ENCODE measurements around the gene FBXL4.

Gene FBXL4

DNA sequence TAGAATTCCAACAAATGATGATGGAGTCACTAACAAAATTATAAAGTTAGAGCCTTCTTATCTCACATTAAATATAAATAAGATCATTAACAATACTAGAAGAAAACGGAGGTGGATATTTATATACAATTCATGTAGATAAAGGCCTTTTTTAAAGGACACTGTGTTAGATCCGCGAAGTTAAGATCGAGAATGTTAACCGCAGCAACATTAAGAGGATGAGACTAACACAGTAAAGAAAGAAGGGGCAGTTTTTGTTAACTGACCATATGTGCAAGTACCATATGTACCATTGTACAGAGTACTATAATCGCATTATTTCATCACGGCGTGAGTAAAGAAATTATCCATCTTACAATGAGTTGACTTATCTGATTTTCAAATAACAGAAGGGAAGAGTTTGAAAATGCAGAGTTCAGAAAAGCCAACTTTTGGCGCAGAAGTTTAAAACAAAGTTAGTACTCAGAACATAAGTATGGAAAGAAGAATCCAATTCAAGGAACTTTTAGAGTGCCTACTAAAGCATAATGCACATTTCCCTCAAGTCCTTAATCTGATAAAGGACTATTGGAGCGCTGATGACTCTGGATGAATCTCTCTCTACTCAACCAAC, 1.4 kb downstream of the FBXL4 start:
- Histone ChIP-seq H3K4me1 (ENCODE audit: control insufficient read depth, insufficient read depth, low read length) (peaks cover 18% of the 10 kb centered on the region; the same call in 1 of the 2 replicates), H3K9me3 (ENCODE audit: control insufficient read depth, insufficient read depth, low read length) (no peaks in the 10 kb centered on the region), H3K9ac (ENCODE audit: low read depth, low read length) (no peak overlapping the region), H3K27me3 (ENCODE audit: control insufficient read depth, insufficient read depth, low read length) (no peaks in the 10 kb centered on the region), H3K36me3 (ENCODE audit: control insufficient read depth, insufficient read depth, low read length) (no peaks in the 10 kb centered on the region), H3K4me3 (ENCODE audit: low read depth, low read length) (peak overlapping the region; percentile 65), H3K27ac (ENCODE audit: low read depth, low read length) (no peak overlapping the region)

DNA sequence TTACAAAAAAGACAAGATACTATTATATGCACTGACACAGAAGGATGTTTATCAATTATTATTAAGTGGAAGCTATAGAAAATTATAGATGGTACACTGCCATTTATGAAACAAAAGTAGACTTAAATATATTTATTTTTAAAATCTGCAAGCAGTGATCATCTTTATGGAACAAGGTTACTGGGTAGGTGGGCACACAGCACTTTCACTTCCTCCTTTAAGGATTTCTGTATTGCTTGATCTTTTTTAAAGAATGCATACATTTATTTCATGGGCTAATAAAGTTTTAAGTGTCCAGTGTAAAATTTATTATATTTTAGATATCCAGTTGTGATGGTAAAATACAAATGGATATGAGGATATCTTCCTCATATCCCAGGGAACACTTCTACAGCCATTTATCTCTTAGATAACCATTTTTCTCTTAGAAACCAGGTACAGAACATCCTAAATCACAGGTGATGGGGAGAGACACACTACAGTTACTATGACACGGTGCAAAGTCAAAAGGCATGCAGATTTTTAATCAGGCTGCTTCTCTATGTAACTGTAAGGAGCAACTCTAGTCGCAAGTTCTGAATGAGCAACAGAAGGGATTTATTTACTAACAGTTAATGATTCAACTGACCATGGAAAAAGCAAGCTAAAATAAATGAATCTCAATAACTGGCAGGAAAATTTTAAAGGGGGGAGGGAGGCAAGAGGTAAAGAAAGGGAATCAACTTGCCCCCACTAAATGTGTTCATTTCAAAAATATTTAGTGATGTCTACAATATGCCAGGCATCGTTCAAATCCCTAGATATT, 2.2 kb downstream of the FBXL4 start:
- H3K27ac ChIP-seq (ENCODE audit: low read depth, low read length): no peak overlapping the region
- H3K4me3 ChIP-seq (ENCODE audit: low read depth, low read length): no peak overlapping the region
- peaks cover 18% of the 10 kb centered on the region; the same call in 1 of the 2 replicates for H3K4me1 ChIP-seq (ENCODE audit: control insufficient read depth, insufficient read depth, low read length)
- no peak overlapping the region for H3K9ac ChIP-seq (ENCODE audit: low read depth, low read length)
- H3K9me3 ChIP-seq (ENCODE audit: control insufficient read depth, insufficient read depth, low read length): peaks cover 3% of the 10 kb centered on the region; the same call in 1 of the 2 replicates
- H3K36me3 ChIP-seq (ENCODE audit: control insufficient read depth, insufficient read depth, low read length): no peaks in the 10 kb centered on the region
- H3K27me3 ChIP-seq (ENCODE audit: control insufficient read depth, insufficient read depth, low read length): no peaks in the 10 kb centered on the region

DNA sequence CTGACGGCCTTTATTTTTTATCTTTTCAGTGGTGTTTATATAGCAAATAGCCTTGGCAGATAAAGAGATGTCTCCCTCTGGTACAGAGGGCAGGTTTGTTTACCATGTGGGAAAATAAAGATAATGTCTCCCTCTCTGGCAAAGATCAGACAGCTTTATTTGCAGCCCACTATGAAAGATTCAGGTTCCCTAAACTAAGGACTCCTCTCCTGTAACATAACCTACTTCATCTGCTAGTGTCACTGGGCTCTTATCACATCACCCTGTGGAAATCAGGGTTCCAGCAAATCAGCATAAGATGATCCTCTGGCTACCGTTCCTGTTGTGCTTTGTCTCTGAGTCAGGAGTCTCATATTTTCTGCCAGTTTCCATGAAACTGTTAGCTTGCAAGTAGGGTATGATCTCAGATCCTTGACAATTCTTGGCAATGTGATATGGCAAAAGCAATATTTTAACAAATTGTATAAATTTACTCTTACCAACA, 3.1 kb downstream of the FBXL4 start:
- Histone ChIP-seq H3K9ac (ENCODE audit: low read depth, low read length) (no peak overlapping the region), H3K4me3 (ENCODE audit: low read depth, low read length) (no peak overlapping the region), H3K27me3 (ENCODE audit: control insufficient read depth, insufficient read depth, low read length) (no peaks in the 10 kb centered on the region), H3K27ac (ENCODE audit: low read depth, low read length) (no peak overlapping the region), H3K36me3 (ENCODE audit: control insufficient read depth, insufficient read depth, low read length) (no peaks in the 10 kb centered on the region), H3K4me1 (ENCODE audit: control insufficient read depth, insufficient read depth, low read length) (peaks cover 18% of the 10 kb centered on the region; the same call in 1 of the 2 replicates), H3K9me3 (ENCODE audit: control insufficient read depth, insufficient read depth, low read length) (peaks cover 6% of the 10 kb centered on the region; the same call in 1 of the 2 replicates)

DNA sequence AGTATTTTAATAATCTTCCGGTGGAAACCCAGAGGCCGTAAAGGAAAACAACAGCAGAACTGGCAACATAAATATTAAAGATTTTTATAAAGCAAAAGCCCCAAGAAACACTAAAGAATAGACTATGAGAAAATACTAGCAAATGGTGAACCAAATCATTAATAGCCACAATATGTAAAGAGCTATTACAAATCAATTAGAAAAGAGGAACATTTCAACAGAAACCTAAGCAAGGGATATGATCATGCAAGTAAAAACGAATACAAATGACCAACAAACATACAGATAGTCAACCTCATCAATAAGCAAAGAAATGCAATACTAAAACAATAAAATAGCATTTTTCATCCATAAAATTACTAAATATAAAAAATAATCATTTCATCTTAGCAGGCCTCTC, 3.6 kb downstream of the FBXL4 start:
- no peak overlapping the region for H3K27ac ChIP-seq (ENCODE audit: low read depth, low read length)
- no peak overlapping the region for H3K4me3 ChIP-seq (ENCODE audit: low read depth, low read length)
- no peaks in the 10 kb centered on the region for H3K36me3 ChIP-seq (ENCODE audit: control insufficient read depth, insufficient read depth, low read length)
- H3K9ac ChIP-seq (ENCODE audit: low read depth, low read length): no peak overlapping the region
- H3K9me3 ChIP-seq (ENCODE audit: control insufficient read depth, insufficient read depth, low read length): peaks cover 6% of the 10 kb centered on the region; the same call in 1 of the 2 replicates
- peaks cover 18% of the 10 kb centered on the region; the same call in 1 of the 2 replicates for H3K4me1 ChIP-seq (ENCODE audit: control insufficient read depth, insufficient read depth, low read length)
- no peaks in the 10 kb centered on the region for H3K27me3 ChIP-seq (ENCODE audit: control insufficient read depth, insufficient read depth, low read length)

DNA sequence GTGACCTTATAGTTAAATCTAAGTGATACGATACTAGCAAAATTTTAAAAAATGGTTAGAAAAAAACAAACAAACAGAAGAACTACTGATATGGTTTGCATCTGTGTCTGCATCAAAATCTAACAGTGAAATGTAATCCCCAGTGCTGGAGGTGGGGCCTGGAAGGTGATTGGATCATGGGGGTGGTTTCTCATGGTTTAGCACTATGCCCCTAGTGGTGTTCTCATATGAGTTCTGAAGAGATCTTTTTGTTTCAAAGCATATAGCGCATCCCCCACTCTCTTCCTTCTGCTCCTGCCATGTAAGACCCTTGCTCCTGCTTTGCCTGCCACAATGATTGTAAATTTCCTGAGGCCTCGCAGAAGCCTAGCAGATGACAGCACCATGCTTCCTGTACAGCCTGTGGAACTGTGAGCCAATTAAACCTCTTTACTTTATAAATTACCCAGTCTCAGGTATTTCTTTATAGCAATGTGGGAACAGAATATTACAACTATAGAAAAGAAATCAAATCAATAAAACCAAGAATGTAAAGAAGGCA, 5.4 kb downstream of the FBXL4 start:
- H3K9ac ChIP-seq (ENCODE audit: low read depth, low read length): no peak overlapping the region
- no peaks in the 10 kb centered on the region for H3K27me3 ChIP-seq (ENCODE audit: control insufficient read depth, insufficient read depth, low read length)
- H3K36me3 ChIP-seq (ENCODE audit: control insufficient read depth, insufficient read depth, low read length): no peaks in the 10 kb centered on the region
- peaks cover 15% of the 10 kb centered on the region; the same call in 1 of the 2 replicates for H3K4me1 ChIP-seq (ENCODE audit: control insufficient read depth, insufficient read depth, low read length)
- H3K27ac ChIP-seq (ENCODE audit: low read depth, low read length): no peak overlapping the region
- H3K4me3 ChIP-seq (ENCODE audit: low read depth, low read length): no peak overlapping the region
- H3K9me3 ChIP-seq (ENCODE audit: control insufficient read depth, insufficient read depth, low read length): peaks cover 6% of the 10 kb centered on the region; the same call in 1 of the 2 replicates

DNA sequence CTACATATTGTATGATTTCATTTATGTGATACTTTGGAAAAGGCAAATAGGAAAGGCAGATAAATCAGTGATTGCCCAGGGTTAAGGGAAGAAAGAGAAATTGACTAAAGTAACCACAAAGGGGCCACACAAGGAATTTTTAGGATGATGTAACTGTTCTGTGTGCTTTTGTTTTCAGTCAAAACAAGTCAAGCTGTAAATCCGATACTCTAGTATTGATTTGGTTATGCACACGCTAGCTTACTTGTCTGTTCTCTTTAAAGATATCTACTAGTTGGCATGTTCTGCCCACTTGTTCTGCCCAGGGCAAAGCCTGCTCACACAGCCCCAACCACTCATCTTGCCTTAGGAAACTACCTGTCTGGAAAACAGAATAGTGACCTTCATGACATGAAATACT, 6.4 kb downstream of the FBXL4 start:
- H3K4me1 ChIP-seq (ENCODE audit: control insufficient read depth, insufficient read depth, low read length): peaks cover 8% of the 10 kb centered on the region; the same call in 1 of the 2 replicates
- H3K4me3 ChIP-seq (ENCODE audit: low read depth, low read length): no peak overlapping the region
- H3K27ac ChIP-seq (ENCODE audit: low read depth, low read length): no peak overlapping the region
- H3K9me3 ChIP-seq (ENCODE audit: control insufficient read depth, insufficient read depth, low read length): peaks cover 6% of the 10 kb centered on the region; the same call in 1 of the 2 replicates
- no peak overlapping the region for H3K9ac ChIP-seq (ENCODE audit: low read depth, low read length)
- H3K27me3 ChIP-seq (ENCODE audit: control insufficient read depth, insufficient read depth, low read length): no peaks in the 10 kb centered on the region
- H3K36me3 ChIP-seq (ENCODE audit: control insufficient read depth, insufficient read depth, low read length): no peaks in the 10 kb centered on the region

DNA sequence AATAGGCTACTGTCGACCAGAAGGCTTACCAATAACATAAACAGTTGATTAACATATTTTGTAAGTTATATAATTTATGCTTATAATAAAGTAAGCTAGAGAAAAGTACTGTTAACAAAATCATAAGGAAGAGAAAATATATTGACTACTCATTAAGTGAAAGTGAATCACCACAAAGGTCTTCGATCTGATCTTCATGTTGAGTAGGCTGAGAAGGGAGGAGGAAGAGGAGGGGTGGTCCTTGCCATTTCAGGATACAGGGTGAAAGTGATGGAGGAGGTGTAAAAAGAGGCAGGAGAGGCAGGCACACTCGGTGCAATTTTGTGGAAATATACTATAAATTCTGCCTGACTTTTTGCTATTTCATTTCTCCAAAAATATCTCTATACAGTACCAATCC, 10.4 kb downstream of the FBXL4 start:
- Histone ChIP-seq H3K4me1 (ENCODE audit: control insufficient read depth, insufficient read depth, low read length) (peaks cover 12% of the 10 kb centered on the region), H3K9me3 (ENCODE audit: control insufficient read depth, insufficient read depth, low read length) (peaks cover 6% of the 10 kb centered on the region; the same call in 1 of the 2 replicates)

DNA sequence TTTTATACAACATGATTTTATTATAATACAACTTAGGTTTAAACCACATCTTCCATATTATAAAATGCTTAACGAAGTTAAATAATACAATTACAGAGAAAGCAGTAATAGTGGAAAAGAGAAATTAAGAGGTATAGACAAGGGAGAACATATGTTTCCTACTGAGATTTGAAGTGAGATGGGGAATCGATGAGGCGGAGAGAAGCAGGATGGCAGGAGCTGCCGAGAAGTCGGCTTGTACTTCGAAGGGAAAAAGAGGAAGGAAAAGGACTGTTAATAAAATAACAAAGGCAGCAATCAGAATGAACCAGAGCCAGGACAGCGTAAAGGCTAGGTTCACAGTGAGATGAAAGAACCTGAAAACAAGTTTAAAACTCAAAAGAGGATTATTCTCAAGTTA, 15.4 kb downstream of the FBXL4 start:
- Histone ChIP-seq H3K9ac (ENCODE audit: low read depth, low read length) (no peak overlapping the region), H3K9me3 (ENCODE audit: control insufficient read depth, insufficient read depth, low read length) (no peaks in the 10 kb centered on the region), H3K4me1 (ENCODE audit: control insufficient read depth, insufficient read depth, low read length) (peaks cover 14% of the 10 kb centered on the region), H3K27ac (ENCODE audit: low read depth, low read length) (no peak overlapping the region), H3K36me3 (ENCODE audit: control insufficient read depth, insufficient read depth, low read length) (0 out of 2 replicates have a peak, but pooled peaks cover 2% of the 10 kb centered on the region), H3K4me3 (ENCODE audit: low read depth, low read length) (no peak overlapping the region), H3K27me3 (ENCODE audit: control insufficient read depth, insufficient read depth, low read length) (no peaks in the 10 kb centered on the region)

More for the DNA sequence above, 10.4 kb downstream of the FBXL4 start:
- no peak overlapping the region for H3K27ac ChIP-seq (ENCODE audit: low read depth, low read length)
- H3K36me3 ChIP-seq (ENCODE audit: control insufficient read depth, insufficient read depth, low read length): no peaks in the 10 kb centered on the region
- H3K9ac ChIP-seq (ENCODE audit: low read depth, low read length): no peak overlapping the region
- no peak overlapping the region for H3K4me3 ChIP-seq (ENCODE audit: low read depth, low read length)
- no peaks in the 10 kb centered on the region for H3K27me3 ChIP-seq (ENCODE audit: control insufficient read depth, insufficient read depth, low read length)

DNA sequence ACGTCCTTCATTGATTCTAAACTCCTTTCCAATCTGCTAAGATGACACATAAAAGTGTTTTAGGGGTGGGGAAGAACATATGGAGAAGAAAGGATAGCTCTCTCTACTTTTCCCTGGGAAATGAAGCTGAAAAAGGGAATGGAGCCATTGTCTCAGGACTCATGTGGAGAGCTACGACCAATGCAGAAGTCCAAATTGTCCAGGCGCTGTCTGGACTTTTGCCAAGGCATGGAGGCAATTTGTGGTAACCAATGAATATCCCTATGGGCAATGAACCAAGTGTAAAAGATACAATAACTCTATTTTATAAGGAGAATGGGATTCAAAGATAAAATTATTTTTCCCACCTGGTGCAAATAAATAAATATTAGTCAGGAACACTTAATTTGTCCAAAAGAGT, 16.1 kb downstream of the FBXL4 start:
- Histone ChIP-seq H3K27ac (ENCODE audit: low read depth, low read length) (no peak overlapping the region), H3K27me3 (ENCODE audit: control insufficient read depth, insufficient read depth, low read length) (no peaks in the 10 kb centered on the region), H3K9me3 (ENCODE audit: control insufficient read depth, insufficient read depth, low read length) (no peaks in the 10 kb centered on the region), H3K4me3 (ENCODE audit: low read depth, low read length) (no peak overlapping the region), H3K9ac (ENCODE audit: low read depth, low read length) (no peak overlapping the region), H3K36me3 (ENCODE audit: control insufficient read depth, insufficient read depth, low read length) (peaks cover 8% of the 10 kb centered on the region; the same call in 1 of the 2 replicates), H3K4me1 (ENCODE audit: control insufficient read depth, insufficient read depth, low read length) (peaks cover 16% of the 10 kb centered on the region)

DNA sequence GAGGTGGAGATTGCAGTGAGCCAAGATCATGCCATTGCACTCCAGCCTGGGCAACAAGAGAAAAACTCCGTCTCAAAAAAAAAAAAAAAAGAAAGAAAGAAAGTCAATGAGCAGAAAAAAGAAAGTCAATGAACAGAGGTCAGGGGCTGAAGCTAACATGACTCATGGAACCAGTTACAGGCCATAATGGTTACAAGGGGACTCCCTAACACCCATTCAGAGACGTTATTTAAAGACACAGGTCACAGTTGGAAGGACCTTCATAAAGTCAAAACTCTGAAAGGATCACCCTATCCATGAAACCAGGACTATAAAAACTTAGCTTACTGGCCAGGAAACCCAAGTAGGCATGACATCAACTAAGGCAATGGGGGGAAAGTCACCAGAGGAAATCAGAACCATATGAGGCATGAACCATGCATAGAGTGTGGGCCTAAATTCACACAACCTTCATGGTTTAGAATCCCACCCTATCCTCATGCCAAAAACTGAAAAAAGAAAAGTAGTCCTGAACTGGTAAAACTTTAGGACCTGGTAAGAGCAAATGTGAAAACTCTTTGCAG, 18.2 kb downstream of the FBXL4 start:
- peaks cover 16% of the 10 kb centered on the region; the same call in 1 of the 2 replicates for H3K36me3 ChIP-seq (ENCODE audit: control insufficient read depth, insufficient read depth, low read length)
- H3K9ac ChIP-seq (ENCODE audit: low read depth, low read length): no peak overlapping the region
- no peaks in the 10 kb centered on the region for H3K9me3 ChIP-seq (ENCODE audit: control insufficient read depth, insufficient read depth, low read length)
- H3K27ac ChIP-seq (ENCODE audit: low read depth, low read length): no peak overlapping the region
- H3K4me1 ChIP-seq (ENCODE audit: control insufficient read depth, insufficient read depth, low read length): peaks cover 30% of the 10 kb centered on the region
- H3K27me3 ChIP-seq (ENCODE audit: control insufficient read depth, insufficient read depth, low read length): no peaks in the 10 kb centered on the region
- H3K4me3 ChIP-seq (ENCODE audit: low read depth, low read length): no peak overlapping the region
